ENCODE data around the gene DDX27.

Gene DDX27

DNA sequence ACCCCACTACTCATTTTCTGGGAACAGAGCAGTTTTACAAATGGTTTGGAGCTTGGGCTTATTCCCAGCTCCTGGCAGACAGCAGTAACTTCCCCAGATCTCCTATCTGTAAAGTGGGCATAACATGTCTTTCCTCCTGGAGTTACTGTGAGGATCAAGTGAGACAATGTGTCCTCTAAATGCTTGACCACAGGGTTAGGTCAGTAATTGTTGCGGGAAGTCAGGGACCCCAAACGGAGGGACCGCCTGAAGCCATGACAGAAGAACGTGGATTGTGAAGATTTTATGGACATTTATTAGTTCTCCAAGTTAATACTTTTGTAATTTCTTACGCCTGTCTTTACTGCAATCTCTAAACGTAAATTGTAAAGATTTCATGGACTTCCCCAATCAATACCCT, 73.9 kb downstream of the DDX27 start:
- no peak for FAIRE-seq

Data from endometrium (tissue), 2 donors.